ENCODE results near the gene NOX5. TPM values are rescaled to one million over a fixed set of nuclear protein-coding genes. Genes with fewer than 3 reads are reported as not detected.

NOX5 gene
- total RNA-seq, 2 experiments from 2014 or later = not detected

- no peak for TF ChIP-seq CTCF (IDR thresholded peaks at IDR 0.05)
- ChIA-PET POLR2A (no interaction called here), CTCF (no interaction called here)
- Mint-ChIP-seq H3K27ac (no peak overlapping the region), H3K27me3 (no peaks in the 10 kb centered on the region), H3K4me3 (no peak overlapping the region), H3K36me3 (ENCODE audit: low read depth) (no peaks in the 10 kb centered on the region), H3K4me1 (ENCODE audit: low read depth) (no peaks in the 10 kb centered on the region), H3K9me3 (no peaks in the 10 kb centered on the region)
- DNase-seq (no peak), ATAC-seq (ENCODE audit: poor library complexity) (no peak)
- Histone ChIP-seq H3K27me3 (ENCODE audit: control insufficient read depth in 1 of 2, insufficient read depth in 2 of 2, low read length in 2 of 2) (peaks cover 0 to 2% of the 10 kb centered on the region in 2 experiments), H3K27ac (ENCODE audit: low read depth in 1 of 2, low read length in 2 of 2) (no peak overlapping the region), H3K9me3 (ENCODE audit: control insufficient read depth in 1 of 2, insufficient read depth in 1 of 2, low read length in 2 of 2) (no peaks in the 10 kb centered on the region), H3K4me1 (ENCODE audit: insufficient read depth, low read length) (no peaks in the 10 kb centered on the region), H3K4me3 (ENCODE audit: low read length) (no peak overlapping the region), H3K36me3 (ENCODE audit: insufficient read depth, low read length) (no peaks in the 10 kb centered on the region)
- intact Hi-C loops (cut with DNase I, micrococcal nuclease) = no loop called here
Measured at GRCh38 chr15:69045802-69046201, 31.3 kb downstream of the NOX5 start.

- Mint-ChIP-seq H3K9me3 (no peaks in the 10 kb centered on the region), H3K27ac (no peak overlapping the region), H3K4me3 (no peak overlapping the region), H3K27me3 (no peaks in the 10 kb centered on the region), H3K4me1 (ENCODE audit: low read depth) (no peaks in the 10 kb centered on the region), H3K36me3 (ENCODE audit: low read depth) (no peaks in the 10 kb centered on the region)
- ChIA-PET CTCF (no interaction called here), POLR2A (no interaction called here)
- Histone ChIP-seq H3K27ac (ENCODE audit: low read depth in 1 of 2, low read length in 2 of 2) (no peak overlapping the region), H3K4me1 (ENCODE audit: insufficient read depth, low read length) (no peaks in the 10 kb centered on the region), H3K27me3 (ENCODE audit: control insufficient read depth in 1 of 2, insufficient read depth in 2 of 2, low read length in 2 of 2) (peaks cover 0 to 2% of the 10 kb centered on the region in 2 experiments), H3K9me3 (ENCODE audit: control insufficient read depth in 1 of 2, insufficient read depth in 1 of 2, low read length in 2 of 2) (no peaks in the 10 kb centered on the region), H3K36me3 (ENCODE audit: insufficient read depth, low read length) (no peaks in the 10 kb centered on the region), H3K4me3 (ENCODE audit: low read length) (no peak overlapping the region)
- ATAC-seq (ENCODE audit: poor library complexity) (no peak), DNase-seq (no peak)
- intact Hi-C loops (cut with DNase I, micrococcal nuclease) = no loop called here
- no peak for TF ChIP-seq CTCF (IDR thresholded peaks at IDR 0.05)
Measured at GRCh38 chr15:69046781-69047180, 32.3 kb downstream of the NOX5 start.

GRCh38 chr15:69049976-69050375 lies 35.5 kb downstream of the NOX5 start:
- Mint-ChIP-seq H3K27ac (no peak overlapping the region), H3K4me1 (ENCODE audit: low read depth) (no peaks in the 10 kb centered on the region), H3K36me3 (ENCODE audit: low read depth) (no peaks in the 10 kb centered on the region), H3K4me3 (no peak overlapping the region), H3K27me3 (no peaks in the 10 kb centered on the region), H3K9me3 (no peaks in the 10 kb centered on the region)
- DNase-seq (no peak), ATAC-seq (ENCODE audit: poor library complexity) (no peak)
- H3K27me3 ChIP-seq (ENCODE audit: control insufficient read depth in 1 of 2, insufficient read depth in 2 of 2, low read length in 2 of 2) = peaks cover 0 to 2% of the 10 kb centered on the region in 2 experiments
- no peak for TF ChIP-seq CTCF (IDR thresholded peaks at IDR 0.05)
- ChIA-PET CTCF (no interaction called here), POLR2A (no interaction called here)
- H3K4me3 ChIP-seq (ENCODE audit: low read length) = no peak overlapping the region
- H3K9me3 ChIP-seq (ENCODE audit: control insufficient read depth in 1 of 2, insufficient read depth in 1 of 2, low read length in 2 of 2) = no peaks in the 10 kb centered on the region
- H3K36me3 ChIP-seq (ENCODE audit: insufficient read depth, low read length) = no peaks in the 10 kb centered on the region
- H3K4me1 ChIP-seq (ENCODE audit: insufficient read depth, low read length) = no peaks in the 10 kb centered on the region
- intact Hi-C loops (cut with DNase I, micrococcal nuclease) = loop anchor here in 1 of 2 experiments (10.0 kb wide), 1 partner anchor 1765 kb away; no protein-coding TSS in a partner anchor
- H3K27ac ChIP-seq (ENCODE audit: low read depth in 1 of 2, low read length in 2 of 2) = no peak overlapping the region

All from CD4-positive, alpha-beta T cell (primary cell).